Measurements from ENCODE around the gene PCDHGA8. TPM values are rescaled to one million over a fixed set of nuclear protein-coding genes. Genes with fewer than 3 reads are reported as not detected.
A peak's percentile ranks its signal among the peaks of the same experiment; 100 is the strongest.

PCDHGA8 gene
- total RNA-seq, 4 donors from 2014 or later, result 1.1 to 5.1 (median 2.1) TPM

GRCh38 chr5:141349917-141350619 is 42.4 kb upstream of the PCDHGA8 start, which contains the start of gene PCDHGB1:
Gene PCDHGB1 (plus strand): TSS chr5:141350099. CDS start chr5:141350261, 162 bp downstream.
- Histone ChIP-seq H3K36me3 (no peaks in the 10 kb centered on the region), H3K27me3 (no peaks in the 10 kb centered on the region), H3K27ac (no peak within 1 kb of the TSS), H3K9me3 (peaks cover 34% of the 10 kb centered on the region), H3K4me1 (no peaks in the 10 kb centered on the region), H3K4me3 (peak within 1 kb of the TSS; percentile 19)
- no peak for DNase-seq (ENCODE audit: low spot score in 2 of 2)
- no peak for TF ChIP-seq POLR2AphosphoS5 (IDR thresholded peaks at IDR 0.05)
- TF ChIP-seq CTCF (IDR thresholded peaks at IDR 0.05), result peak in 1 of 2 donors; percentile 13
- WGBS, result 25% methylated on average over 29 of the region's 29 CpGs

GRCh38 chr5:141351591-141351990 is 40.8 kb upstream of the PCDHGA8 start:
- Histone ChIP-seq H3K36me3 (no peaks in the 10 kb centered on the region), H3K4me3 (no peak overlapping the region), H3K27ac (no peak overlapping the region), H3K4me1 (no peaks in the 10 kb centered on the region), H3K27me3 (no peaks in the 10 kb centered on the region), H3K9me3 (peaks cover 37% of the 10 kb centered on the region)
- 45% methylated on average over 22 of the region's 36 CpGs for WGBS
- no peak for DNase-seq (ENCODE audit: low spot score in 2 of 2)
- no peak for TF ChIP-seq POLR2A (IDR thresholded peaks at IDR 0.05)

- H3K36me3 ChIP-seq, result no peaks in the 10 kb centered on the region
- no peak within 1 kb of the TSS for H3K27ac ChIP-seq
- peaks cover 55% of the 10 kb centered on the region for H3K9me3 ChIP-seq
- peak within 1 kb of the TSS; percentile 29 for H3K4me3 ChIP-seq
- TF ChIP-seq POLR2AphosphoS5 (IDR thresholded peaks at IDR 0.05) (no peak), EP300 (IDR thresholded peaks at IDR 0.05) (no peak), CTCF (IDR thresholded peaks at IDR 0.05) (no peak), POLR2A (IDR thresholded peaks at IDR 0.05) (no peak)
- H3K27me3 ChIP-seq, result no peaks in the 10 kb centered on the region
- H3K4me1 ChIP-seq, result no peaks in the 10 kb centered on the region
- DNase-seq (ENCODE audit: low spot score in 2 of 2), result no peak
- WGBS, result 14% methylated on average over 22 of the region's 29 CpGs
Observed at GRCh38 chr5:141354900-141355469, 37.4 kb upstream of the PCDHGA8 start, which contains the start of gene PCDHGA4. Gene PCDHGA4 (plus strand): TSS chr5:141355021. CDS start chr5:141355108, 87 bp downstream.

GRCh38 chr5:141355641-141356040 is 36.8 kb upstream of the PCDHGA8 start:
- Histone ChIP-seq H3K4me1 (no peaks in the 10 kb centered on the region), H3K27me3 (no peaks in the 10 kb centered on the region), H3K36me3 (no peaks in the 10 kb centered on the region), H3K9me3 (peaks cover 56% of the 10 kb centered on the region), H3K27ac (no peak overlapping the region), H3K4me3 (peak overlapping the region; percentile 29)
- WGBS, result 64% methylated on average over 16 of the region's 24 CpGs
- no peak for TF ChIP-seq POLR2AphosphoS5 (IDR thresholded peaks at IDR 0.05)
- no peak for DNase-seq (ENCODE audit: low spot score in 2 of 2)

GRCh38 chr5:141356133-141356532 is 36.3 kb upstream of the PCDHGA8 start:
- Histone ChIP-seq H3K4me1 (no peaks in the 10 kb centered on the region), H3K9me3 (peaks cover 57% of the 10 kb centered on the region), H3K27ac (no peak overlapping the region), H3K27me3 (no peaks in the 10 kb centered on the region), H3K4me3 (no peak overlapping the region), H3K36me3 (no peaks in the 10 kb centered on the region)
- TF ChIP-seq POLR2A (IDR thresholded peaks at IDR 0.05) (no peak), CTCF (IDR thresholded peaks at IDR 0.05) (no peak), EP300 (IDR thresholded peaks at IDR 0.05) (no peak)
- DNase-seq (ENCODE audit: low spot score in 2 of 2), result no peak
- 79% methylated on average over 5 of the region's 5 CpGs for WGBS

GRCh38 chr5:141356950-141357349 is 35.5 kb upstream of the PCDHGA8 start:
- Histone ChIP-seq H3K9me3 (peaks cover 55% of the 10 kb centered on the region), H3K4me3 (no peak overlapping the region)
- TF ChIP-seq POLR2A (IDR thresholded peaks at IDR 0.05), result no peak
- TF ChIP-seq CTCF (IDR thresholded peaks at IDR 0.05), result no peak
- TF ChIP-seq POLR2AphosphoS5 (IDR thresholded peaks at IDR 0.05), result no peak
- TF ChIP-seq EP300 (IDR thresholded peaks at IDR 0.05), result no peak

More at GRCh38 chr5:141356950-141357349, 35.5 kb upstream of the PCDHGA8 start:
- H3K36me3 ChIP-seq, result no peaks in the 10 kb centered on the region
- no peak overlapping the region for H3K27ac ChIP-seq
- no peak for DNase-seq (ENCODE audit: low spot score in 2 of 2)
- H3K27me3 ChIP-seq, result peaks cover 3% of the 10 kb centered on the region
- H3K4me1 ChIP-seq, result no peaks in the 10 kb centered on the region
- 63% methylated on average over 4 of the region's 19 CpGs for WGBS

Measured in suprapubic skin (tissue), 4 donors.